ENCODE measurements around the gene KRTAP3-2. TPM values are rescaled to one million over a fixed set of nuclear protein-coding genes. Genes with fewer than 3 reads are reported as not detected.

Gene KRTAP3-2
- total RNA-seq, 1 experiment from 2014 or later, result not detected

DNA sequence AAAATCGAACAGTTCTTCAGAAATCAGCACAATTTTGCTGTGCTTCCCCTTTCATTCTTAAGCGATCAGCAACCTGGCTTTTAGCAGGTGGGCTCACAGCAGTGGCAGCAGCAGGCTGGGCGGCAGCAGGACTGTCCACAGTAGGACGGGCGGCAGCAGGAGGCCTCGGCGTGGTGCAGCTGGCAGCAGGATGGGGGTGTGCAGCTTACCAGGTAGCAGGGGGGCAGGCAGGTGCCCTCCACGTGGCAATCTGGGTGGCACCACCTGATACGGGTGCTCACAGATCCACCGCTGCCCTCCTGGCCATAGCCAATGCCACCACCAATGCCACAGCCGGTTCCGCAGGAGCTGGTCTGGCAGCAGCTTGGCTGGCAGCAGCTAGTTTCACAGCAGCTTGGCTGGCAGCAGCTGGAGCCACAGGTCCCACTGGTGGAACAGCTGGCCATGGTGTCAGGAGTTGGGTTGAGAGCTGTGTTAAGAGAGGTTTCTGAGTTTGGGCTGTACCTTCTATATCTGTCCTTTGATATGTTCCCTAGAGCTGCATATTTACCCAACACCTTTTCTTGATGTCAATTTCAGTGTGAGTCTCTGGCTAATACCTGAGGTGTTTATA, 30.0 kb upstream of the KRTAP3-2 start, which contains the start of gene KRTAP1-4:
Gene KRTAP1-4, minus strand, starts transcription at position 563 of the 613 bp plus-strand sequence. Its CDS starts 117 bp downstream, at position 446.
- DNase-seq (ENCODE audit: low read depth, low spot score) (no peak), ATAC-seq (no peak)
- Histone ChIP-seq H4K20me1 (ENCODE audit: insufficient read depth) (no peaks in the 10 kb centered on the region), H3K4me3 (replicated peaks in 1 of 2; ENCODE audit: low read depth in 1 of 2, low read length in 2 of 2) (no peak within 1 kb of the TSS), H3K4me2 (ENCODE audit: low read length) (no peak within 1 kb of the TSS), H3K9me2 (ENCODE audit: insufficient read depth) (no peaks in the 10 kb centered on the region), H3K27ac (ENCODE audit: low read depth, low read length) (no peak within 1 kb of the TSS), H2AFZ (ENCODE audit: low read depth, low read length, poor library complexity, severe bottlenecking) (no peak within 1 kb of the TSS), H3K36me3 (ENCODE audit: control insufficient read depth in 1 of 2, insufficient read depth in 2 of 2, low read length in 2 of 2) (no peaks in the 10 kb centered on the region), H3K27me3 (ENCODE audit: insufficient read depth, low read length) (no peaks in the 10 kb centered on the region), H3K4me1 (ENCODE audit: control insufficient read depth in 1 of 2, insufficient read depth in 2 of 2, low read length in 2 of 2) (no peaks in the 10 kb centered on the region), H3K9ac (ENCODE audit: low read length) (no peak within 1 kb of the TSS), H3K79me2 (ENCODE audit: insufficient read depth, low read length) (no peaks in the 10 kb centered on the region), H3K9me3 (ENCODE audit: control insufficient read depth in 1 of 2, insufficient read depth in 1 of 2, low read depth in 1 of 2, low read length in 2 of 2) (no peaks in the 10 kb centered on the region)
- no peak for TF ChIP-seq CEBPB (IDR thresholded peaks at IDR 0.05; ENCODE audit: low read depth)
- TF ChIP-seq SP1 (IDR thresholded peaks at IDR 0.05; ENCODE audit: low read depth), result no peak
- TF ChIP-seq CBX3 (IDR thresholded peaks at IDR 0.05; ENCODE audit: low read depth), result no peak
- TF ChIP-seq SIN3A (IDR thresholded peaks at IDR 0.05; ENCODE audit: low read depth), result no peak
- TF ChIP-seq, protein P1, sequence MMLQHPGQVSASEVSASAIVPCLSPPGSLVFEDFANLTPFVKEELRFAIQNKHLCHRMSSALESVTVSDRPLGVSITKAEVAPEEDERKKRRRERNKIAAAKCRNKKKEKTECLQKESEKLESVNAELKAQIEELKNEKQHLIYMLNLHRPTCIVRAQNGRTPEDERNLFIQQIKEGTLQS (IDR thresholded peaks at IDR 0.05), result no peak
- TF ChIP-seq, protein P2, sequence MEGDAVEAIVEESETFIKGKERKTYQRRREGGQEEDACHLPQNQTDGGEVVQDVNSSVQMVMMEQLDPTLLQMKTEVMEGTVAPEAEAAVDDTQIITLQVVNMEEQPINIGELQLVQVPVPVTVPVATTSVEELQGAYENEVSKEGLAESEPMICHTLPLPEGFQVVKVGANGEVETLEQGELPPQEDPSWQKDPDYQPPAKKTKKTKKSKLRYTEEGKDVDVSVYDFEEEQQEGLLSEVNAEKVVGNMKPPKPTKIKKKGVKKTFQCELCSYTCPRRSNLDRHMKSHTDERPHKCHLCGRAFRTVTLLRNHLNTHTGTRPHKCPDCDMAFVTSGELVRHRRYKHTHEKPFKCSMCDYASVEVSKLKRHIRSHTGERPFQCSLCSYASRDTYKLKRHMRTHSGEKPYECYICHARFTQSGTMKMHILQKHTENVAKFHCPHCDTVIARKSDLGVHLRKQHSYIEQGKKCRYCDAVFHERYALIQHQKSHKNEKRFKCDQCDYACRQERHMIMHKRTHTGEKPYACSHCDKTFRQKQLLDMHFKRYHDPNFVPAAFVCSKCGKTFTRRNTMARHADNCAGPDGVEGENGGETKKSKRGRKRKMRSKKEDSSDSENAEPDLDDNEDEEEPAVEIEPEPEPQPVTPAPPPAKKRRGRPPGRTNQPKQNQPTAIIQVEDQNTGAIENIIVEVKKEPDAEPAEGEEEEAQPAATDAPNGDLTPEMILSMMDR (IDR thresholded peaks at IDR 0.05 in 2 of 3, conservative IDR thresholded peaks at IDR 0.05 in 1 of 3; ENCODE audit: borderline replicate concordance in 1 of 3, insufficient read depth in 1 of 3, low read depth in 2 of 3, low read length in 2 of 3), result no peak
- TF ChIP-seq JUND (IDR thresholded peaks at IDR 0.05), result no peak
- TF ChIP-seq YY1 (IDR thresholded peaks at IDR 0.05; ENCODE audit: extremely low read depth, insufficient replicate concordance, low read depth, low read length), result no peak
- no peak for TF ChIP-seq RAD21 (IDR thresholded peaks at IDR 0.05; ENCODE audit: low read depth)
- TF ChIP-seq EZH2phosphoT487 (IDR thresholded peaks at IDR 0.05; ENCODE audit: borderline replicate concordance), result no peak
- no peak for TF ChIP-seq ELF1 (IDR thresholded peaks at IDR 0.05; ENCODE audit: borderline replicate concordance, low read depth)
- TF ChIP-seq EGR1 (IDR thresholded peaks at IDR 0.05; ENCODE audit: low read depth), result no peak
- no peak for TF ChIP-seq ZFX (IDR thresholded peaks at IDR 0.05)
- TF ChIP-seq TCF7L2 (IDR thresholded peaks at IDR 0.05; ENCODE audit: borderline replicate concordance, extremely low read depth, insufficient read depth, insufficient read length), result no peak
- TF ChIP-seq, protein P3, sequence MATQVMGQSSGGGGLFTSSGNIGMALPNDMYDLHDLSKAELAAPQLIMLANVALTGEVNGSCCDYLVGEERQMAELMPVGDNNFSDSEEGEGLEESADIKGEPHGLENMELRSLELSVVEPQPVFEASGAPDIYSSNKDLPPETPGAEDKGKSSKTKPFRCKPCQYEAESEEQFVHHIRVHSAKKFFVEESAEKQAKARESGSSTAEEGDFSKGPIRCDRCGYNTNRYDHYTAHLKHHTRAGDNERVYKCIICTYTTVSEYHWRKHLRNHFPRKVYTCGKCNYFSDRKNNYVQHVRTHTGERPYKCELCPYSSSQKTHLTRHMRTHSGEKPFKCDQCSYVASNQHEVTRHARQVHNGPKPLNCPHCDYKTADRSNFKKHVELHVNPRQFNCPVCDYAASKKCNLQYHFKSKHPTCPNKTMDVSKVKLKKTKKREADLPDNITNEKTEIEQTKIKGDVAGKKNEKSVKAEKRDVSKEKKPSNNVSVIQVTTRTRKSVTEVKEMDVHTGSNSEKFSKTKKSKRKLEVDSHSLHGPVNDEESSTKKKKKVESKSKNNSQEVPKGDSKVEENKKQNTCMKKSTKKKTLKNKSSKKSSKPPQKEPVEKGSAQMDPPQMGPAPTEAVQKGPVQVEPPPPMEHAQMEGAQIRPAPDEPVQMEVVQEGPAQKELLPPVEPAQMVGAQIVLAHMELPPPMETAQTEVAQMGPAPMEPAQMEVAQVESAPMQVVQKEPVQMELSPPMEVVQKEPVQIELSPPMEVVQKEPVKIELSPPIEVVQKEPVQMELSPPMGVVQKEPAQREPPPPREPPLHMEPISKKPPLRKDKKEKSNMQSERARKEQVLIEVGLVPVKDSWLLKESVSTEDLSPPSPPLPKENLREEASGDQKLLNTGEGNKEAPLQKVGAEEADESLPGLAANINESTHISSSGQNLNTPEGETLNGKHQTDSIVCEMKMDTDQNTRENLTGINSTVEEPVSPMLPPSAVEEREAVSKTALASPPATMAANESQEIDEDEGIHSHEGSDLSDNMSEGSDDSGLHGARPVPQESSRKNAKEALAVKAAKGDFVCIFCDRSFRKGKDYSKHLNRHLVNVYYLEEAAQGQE (IDR thresholded peaks at IDR 0.05; ENCODE audit: low read depth), result no peak
- TF ChIP-seq POLR2AphosphoS5 (IDR thresholded peaks at IDR 0.05; ENCODE audit: low read depth, low read length), result no peak
- no peak for TF ChIP-seq FOSL1 (IDR thresholded peaks at IDR 0.05; ENCODE audit: low read depth)
- intact Hi-C loops (cut with micrococcal nuclease), result no loop called here
- RAD21 ChIA-PET (ENCODE audit: low non-redundant PET in 1 of 2, low total read pairs in 2 of 2, uncharacterized antibody in 2 of 2, unreplicated experiment in 2 of 2), result no interaction called here
- POLR2A ChIA-PET, result no interaction called here
- no TSS peak for BruUV-seq (replicated peaks)
- CTCF ChIA-PET, result interaction anchor here (1.2 kb wide), 1 partner anchor 10 kb away, joined by 3 read pairs; no protein-coding TSS in a partner anchor

Data from HCT116 (cell line).